IPS-15b (cell line): Measurements from ENCODE around the gene GNAI1.

Experiments used
- H3K27me3 ChIP-seq: one replicate; pipeline ENCODE4 v1.6.1; 2013; ENCODE audit warnings: low read length; ENCODE audit not compliant: control insufficient read depth, insufficient read depth
- H3K36me3 ChIP-seq: one replicate; pipeline ENCODE4 v1.6.1; 2013; ENCODE audit warnings: low read length; ENCODE audit not compliant: control insufficient read depth, insufficient read depth
- H3K4me1 ChIP-seq: one replicate; pipeline ENCODE4 v1.6.1; 2013; ENCODE audit warnings: mild to moderate bottlenecking, low read length; ENCODE audit not compliant: control insufficient read depth, insufficient read depth
- H3K4me3 ChIP-seq: one replicate; pipeline ENCODE4 v1.5.1; 2013; ENCODE audit warnings: low read depth, low read length
- H3K9ac ChIP-seq: one replicate; pipeline ENCODE4 v1.6.1; 2013; ENCODE audit warnings: low read depth, mild to moderate bottlenecking, low read length
- H3K9me3 ChIP-seq: one replicate; pipeline ENCODE4 v1.6.1; 2013; ENCODE audit warnings: mild to moderate bottlenecking, low read length; ENCODE audit not compliant: control insufficient read depth, insufficient read depth

Gene GNAI1

DNA sequence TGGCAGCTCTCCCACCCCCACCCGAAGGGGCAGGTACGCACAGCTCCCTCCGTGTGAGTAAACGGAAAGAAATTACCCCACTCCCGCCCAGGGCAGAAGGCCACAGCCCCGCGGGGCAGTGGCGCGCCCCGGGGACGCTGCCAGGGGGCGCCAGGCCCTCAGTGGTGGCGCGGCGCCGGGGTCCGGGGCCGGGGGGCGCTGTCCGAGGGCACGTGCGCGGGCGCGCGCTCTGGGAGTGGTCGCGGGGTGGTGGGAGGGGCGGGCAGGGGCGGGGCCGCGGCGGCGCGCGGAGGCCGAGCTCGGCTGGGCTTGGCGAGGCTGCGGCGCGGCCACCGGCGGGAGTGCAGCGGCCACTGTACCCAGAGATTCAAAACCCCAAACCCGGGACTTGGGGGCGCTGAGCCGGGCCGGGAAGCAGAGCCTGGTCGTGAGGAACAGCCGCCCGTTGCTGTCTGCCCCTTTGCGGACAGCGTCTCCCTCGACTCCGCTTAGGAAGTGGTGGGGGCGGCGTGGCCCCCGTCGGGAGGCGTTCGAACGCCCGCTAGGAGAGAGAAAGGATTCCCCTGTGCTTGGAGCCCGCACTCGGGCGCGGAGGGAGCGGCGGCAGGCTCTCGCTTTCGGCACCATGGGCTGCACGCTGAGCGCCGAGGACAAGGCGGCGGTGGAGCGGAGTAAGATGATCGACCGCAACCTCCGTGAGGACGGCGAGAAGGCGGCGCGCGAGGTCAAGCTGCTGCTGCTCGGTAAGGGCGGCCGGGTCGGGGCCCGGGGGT lies at the start of gene GNAI1:
GNAI1 (plus strand) TSS at position 296 of the 773 bp plus-strand sequence; CDS start at position 626, 330 bp downstream.
- Histone ChIP-seq H3K36me3 (no peaks in the 10 kb centered on the region), H3K4me1 (peaks cover 9% of the 10 kb centered on the region), H3K9ac (peak within 1 kb of the TSS; percentile 93), H3K4me3 (peak within 1 kb of the TSS; percentile 94), H3K27me3 (peaks cover 11% of the 10 kb centered on the region), H3K9me3 (no peaks in the 10 kb centered on the region)

DNA sequence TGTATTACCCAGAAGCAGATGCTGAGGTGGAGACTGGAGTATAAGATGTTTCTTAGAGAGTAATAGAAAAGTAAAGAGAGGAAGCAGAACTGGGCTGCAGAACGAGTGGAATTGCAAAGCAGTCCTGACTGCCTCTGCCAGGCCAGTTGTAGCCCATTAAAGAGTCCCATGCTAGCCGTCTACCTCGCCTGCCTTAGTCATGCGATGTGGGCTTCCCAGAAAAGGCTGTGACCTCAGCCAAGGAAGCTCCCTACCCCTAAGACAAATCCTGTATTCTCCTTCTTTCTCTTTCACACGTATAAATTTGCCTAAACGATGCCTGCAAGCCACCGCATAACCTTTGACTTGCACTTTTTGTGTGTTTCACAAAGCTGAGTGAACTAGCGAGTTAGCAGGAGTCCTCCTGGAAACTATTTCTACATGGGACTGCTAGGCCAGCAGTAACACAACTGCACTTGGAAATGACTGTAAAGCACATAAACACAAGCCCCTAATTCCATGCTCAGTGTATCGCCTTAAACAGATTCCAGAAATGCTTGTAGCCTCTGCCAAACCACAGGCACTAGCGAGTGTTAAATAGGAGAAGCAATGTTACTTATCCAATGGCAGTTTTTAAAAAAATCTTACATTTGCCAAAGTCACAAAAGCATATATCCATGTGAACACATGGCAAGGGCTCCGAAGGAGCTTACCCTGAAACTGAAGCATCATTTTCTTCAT lies 47.4 kb upstream of the GNAI1 start:
- no peaks in the 10 kb centered on the region for H3K4me1 ChIP-seq
- no peak overlapping the region for H3K9ac ChIP-seq
- H3K9me3 ChIP-seq: no peaks in the 10 kb centered on the region
- no peak overlapping the region for H3K4me3 ChIP-seq
- H3K27me3 ChIP-seq: no peaks in the 10 kb centered on the region
- H3K36me3 ChIP-seq: no peaks in the 10 kb centered on the region

DNA sequence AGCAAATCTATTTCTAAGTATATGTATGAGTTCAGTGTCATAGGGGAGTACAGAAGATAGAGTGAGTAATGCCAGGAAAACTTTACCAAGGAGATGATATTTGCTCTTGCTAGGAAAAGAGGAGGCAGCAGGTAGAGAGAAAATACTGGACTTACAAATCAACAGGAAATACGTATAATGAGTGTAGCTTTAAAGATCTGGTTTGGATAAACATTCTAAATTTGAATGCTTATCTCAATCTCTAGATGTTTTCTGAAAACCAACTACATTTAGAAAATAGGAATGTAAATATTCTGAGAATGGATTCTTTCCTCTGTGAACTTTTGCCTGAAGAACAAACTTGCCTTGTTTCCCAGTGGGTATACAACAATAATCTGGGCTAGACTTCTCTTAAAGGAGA lies 46.9 kb upstream of the GNAI1 start:
- no peaks in the 10 kb centered on the region for H3K27me3 ChIP-seq
- no peak overlapping the region for H3K9ac ChIP-seq

DNA sequence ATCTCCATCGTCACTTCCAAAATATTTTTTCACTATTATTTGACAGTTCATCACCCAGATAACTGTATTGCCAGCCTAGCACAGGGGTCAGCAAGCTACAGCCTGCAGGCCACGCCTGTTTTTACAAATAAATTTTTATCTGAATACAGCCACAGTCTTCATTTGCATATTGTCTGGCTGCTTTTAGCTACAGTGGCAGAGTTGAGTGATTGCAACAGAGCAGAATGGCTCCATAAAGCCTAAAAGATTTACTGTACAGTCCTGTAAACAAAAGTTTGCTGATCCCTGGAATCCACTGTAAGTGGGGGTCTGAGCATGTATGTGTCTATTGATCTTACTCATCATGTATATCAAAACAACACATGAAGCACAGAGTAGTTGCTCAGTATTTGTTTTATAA lies 45.9 kb upstream of the GNAI1 start:
- Histone ChIP-seq H3K4me3 (no peak overlapping the region), H3K4me1 (no peaks in the 10 kb centered on the region), H3K9me3 (no peaks in the 10 kb centered on the region), H3K36me3 (no peaks in the 10 kb centered on the region), H3K27me3 (no peaks in the 10 kb centered on the region), H3K9ac (no peak overlapping the region)

More for the DNA sequence above, 46.9 kb upstream of the GNAI1 start:
- Histone ChIP-seq H3K4me1 (no peaks in the 10 kb centered on the region), H3K9me3 (no peaks in the 10 kb centered on the region), H3K36me3 (no peaks in the 10 kb centered on the region), H3K4me3 (no peak overlapping the region)

GRCh38 chr7:80089366-80089765 lies 45.3 kb upstream of the GNAI1 start:
- no peaks in the 10 kb centered on the region for H3K4me1 ChIP-seq
- H3K9me3 ChIP-seq: no peaks in the 10 kb centered on the region
- H3K9ac ChIP-seq: no peak overlapping the region
- no peaks in the 10 kb centered on the region for H3K27me3 ChIP-seq
- no peak overlapping the region for H3K4me3 ChIP-seq
- no peaks in the 10 kb centered on the region for H3K36me3 ChIP-seq

DNA sequence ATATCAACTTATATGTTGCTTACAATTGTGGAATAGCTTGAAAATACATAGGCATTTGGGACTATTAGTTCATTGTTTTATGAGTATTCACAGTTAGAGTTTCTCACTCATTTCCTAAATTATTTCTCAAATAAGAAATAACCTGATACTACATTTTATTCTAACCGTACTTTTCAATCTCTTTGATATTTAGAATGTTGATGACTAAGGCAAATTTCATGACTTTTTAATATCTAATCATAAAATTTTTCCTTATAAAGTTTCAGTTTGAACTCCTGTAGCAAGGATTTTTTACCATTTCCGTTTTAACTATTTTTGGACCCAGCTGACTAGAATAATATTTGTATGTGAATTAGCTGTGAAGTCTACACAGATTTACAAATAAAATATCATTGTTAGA lies 41.3 kb upstream of the GNAI1 start:
- Histone ChIP-seq H3K4me1 (no peaks in the 10 kb centered on the region), H3K27me3 (no peaks in the 10 kb centered on the region)

DNA sequence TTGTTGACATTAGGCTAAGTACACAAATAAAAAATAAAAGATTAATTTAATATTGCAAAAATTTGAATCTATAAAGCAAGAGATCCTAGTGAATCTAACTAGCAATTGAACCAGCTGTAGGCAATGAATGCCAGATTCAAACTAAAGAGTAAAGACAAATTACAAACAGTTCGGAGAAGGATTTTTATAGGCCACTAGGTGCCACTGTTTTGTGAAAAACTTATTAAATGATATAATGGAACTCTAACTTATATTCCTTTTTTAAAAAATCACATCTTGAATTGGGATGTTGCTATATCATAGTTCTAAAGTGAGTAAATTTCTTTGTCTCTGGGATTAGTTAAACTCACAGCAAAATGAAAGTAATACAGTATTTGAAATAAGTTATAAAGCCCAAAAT lies 39.1 kb upstream of the GNAI1 start:
- Histone ChIP-seq H3K4me1 (no peaks in the 10 kb centered on the region), H3K36me3 (no peaks in the 10 kb centered on the region), H3K4me3 (no peak overlapping the region), H3K9ac (no peak overlapping the region), H3K9me3 (no peaks in the 10 kb centered on the region), H3K27me3 (no peaks in the 10 kb centered on the region)

More for the DNA sequence above, 41.3 kb upstream of the GNAI1 start:
- Histone ChIP-seq H3K4me3 (no peak overlapping the region), H3K9ac (no peak overlapping the region), H3K36me3 (no peaks in the 10 kb centered on the region), H3K9me3 (no peaks in the 10 kb centered on the region)

DNA sequence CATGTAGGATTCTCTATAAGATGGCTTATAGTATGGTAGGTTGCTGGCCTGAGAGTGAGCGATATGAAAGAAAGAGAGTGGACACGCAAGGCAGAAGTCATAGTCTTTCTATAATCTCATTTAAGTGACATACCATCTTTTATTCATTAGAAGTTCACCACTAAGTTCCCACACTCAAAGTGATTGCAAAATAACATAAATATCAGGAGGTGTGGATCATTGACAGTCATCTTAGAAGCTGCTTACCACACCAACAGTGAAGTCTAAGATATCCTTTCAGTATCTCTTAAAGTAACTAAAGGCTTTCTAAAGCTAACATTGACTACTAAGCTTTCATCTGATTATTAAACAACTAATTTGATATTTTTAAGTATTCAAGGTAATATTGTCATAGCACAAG lies 36.9 kb upstream of the GNAI1 start:
- Histone ChIP-seq H3K9ac (no peak overlapping the region), H3K27me3 (no peaks in the 10 kb centered on the region), H3K4me3 (no peak overlapping the region), H3K36me3 (no peaks in the 10 kb centered on the region), H3K9me3 (no peaks in the 10 kb centered on the region), H3K4me1 (no peaks in the 10 kb centered on the region)

DNA sequence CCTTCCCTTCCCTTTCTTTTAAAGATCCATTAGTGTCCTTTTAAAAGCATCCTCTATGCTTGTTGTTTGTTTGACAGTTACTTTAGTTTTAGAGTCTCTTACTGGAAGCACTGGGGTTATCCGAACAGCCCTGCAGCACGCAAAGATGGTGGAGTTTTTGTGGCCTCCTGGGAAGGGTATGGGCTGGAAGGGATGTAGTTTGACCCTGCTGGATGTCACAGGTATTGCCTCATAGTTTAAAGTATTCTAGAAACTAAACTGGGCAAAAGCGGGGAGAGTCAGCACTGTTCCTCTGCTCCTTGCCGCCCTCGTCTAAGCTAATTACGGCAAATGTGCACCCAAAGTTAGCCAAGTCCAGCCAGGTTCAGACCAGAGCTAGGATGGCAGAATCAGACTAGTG lies 35.8 kb upstream of the GNAI1 start:
- no peaks in the 10 kb centered on the region for H3K9me3 ChIP-seq
- H3K27me3 ChIP-seq: no peaks in the 10 kb centered on the region
- H3K4me3 ChIP-seq: no peak overlapping the region
- no peak overlapping the region for H3K9ac ChIP-seq
- no peaks in the 10 kb centered on the region for H3K36me3 ChIP-seq
- H3K4me1 ChIP-seq: no peaks in the 10 kb centered on the region

- no peaks in the 10 kb centered on the region for H3K9me3 ChIP-seq
These were observed 34.4 kb upstream of the GNAI1 start for GRCh38 chr7:80100254-80100653.

DNA sequence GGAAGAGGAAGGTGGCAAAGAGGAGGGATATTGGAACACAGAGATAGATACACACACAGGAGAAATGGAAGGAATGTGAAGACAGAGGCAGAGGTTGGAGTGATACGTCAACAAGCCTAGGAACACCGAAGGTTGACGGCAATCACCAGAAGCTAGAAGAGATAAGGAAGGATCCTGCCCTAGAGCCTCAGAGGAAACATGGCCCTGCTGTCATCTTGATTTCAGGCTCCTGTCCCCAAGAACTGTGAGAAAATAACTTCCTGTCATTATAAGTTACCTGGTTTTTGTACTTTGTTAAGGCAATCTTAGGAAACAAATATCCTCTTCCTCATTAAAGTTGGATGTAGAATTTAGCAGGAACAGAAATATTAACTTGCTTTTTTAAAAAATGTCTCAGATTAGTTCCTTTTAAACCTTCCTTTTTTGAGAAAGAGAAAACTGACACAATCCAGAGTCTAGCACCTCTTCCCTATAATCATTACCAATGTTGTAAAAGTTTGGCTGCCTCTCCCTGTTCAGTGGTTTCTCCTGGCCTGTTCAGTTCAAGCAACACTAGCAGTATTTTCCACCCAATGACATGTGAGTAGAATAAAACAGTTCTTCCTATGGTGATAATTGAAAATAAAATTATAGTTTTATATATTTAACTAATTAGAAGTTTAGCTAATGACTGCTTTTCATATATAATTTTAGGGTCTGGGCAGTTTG lies 28.8 kb upstream of the GNAI1 start:
- Histone ChIP-seq H3K27me3 (no peaks in the 10 kb centered on the region), H3K36me3 (no peaks in the 10 kb centered on the region), H3K9me3 (no peaks in the 10 kb centered on the region), H3K4me3 (no peak overlapping the region), H3K4me1 (no peaks in the 10 kb centered on the region), H3K9ac (no peak overlapping the region)

More at GRCh38 chr7:80100254-80100653, 34.4 kb upstream of the GNAI1 start:
- no peak overlapping the region for H3K9ac ChIP-seq
- H3K4me1 ChIP-seq: no peaks in the 10 kb centered on the region
- H3K27me3 ChIP-seq: no peaks in the 10 kb centered on the region
- H3K4me3 ChIP-seq: no peak overlapping the region
- H3K36me3 ChIP-seq: no peaks in the 10 kb centered on the region
